Stimulated activated effector memory CD8-positive, alpha-beta T cell treated with anti-CD3 and anti-CD28 coated beads, Interleukin-12 subunit alpha, Interleukin-12 subunit beta, amount 100 ng/mL, for 72 hours (primary cell): Measurements from ENCODE around the gene TARDBP.
"Not testable (repeated sequence)": the region's sequence is repeated elsewhere in the genome, so short reads cannot be mapped to it uniquely, and the experiment has no call there.

Experiments
- ATAC-seq: fragments of 150-1000 bp; cut with Tn5 transposase; 2 replicates; pipeline ENCODE4 v1.10.0; 2021
- DNase-seq, 2 donors: peaks; one replicate each; pipeline ENCODE4 v3.0.0; 2021 to 2022; ENCODE audit warnings: low spot score in 2 of 2
- H3K27ac Mint-ChIP-seq: one replicate; pipeline ENCODE4 v1.8.0; 2022; ENCODE audit warnings: mild to moderate bottlenecking, mixed read lengths
- H3K36me3 Mint-ChIP-seq: one replicate; pipeline ENCODE4 v1.8.0; 2022; ENCODE audit warnings: mild to moderate bottlenecking, mixed read lengths
- H3K4me1 Mint-ChIP-seq: one replicate; pipeline ENCODE4 v1.8.0; 2022; ENCODE audit warnings: mixed read lengths
- H3K4me3 Mint-ChIP-seq: one replicate; pipeline ENCODE4 v1.8.0; 2022; ENCODE audit warnings: mild to moderate bottlenecking, mixed read lengths
- H3K9me3 Mint-ChIP-seq: one replicate; pipeline ENCODE4 v1.8.0; 2022; ENCODE audit warnings: mixed read lengths

The TARDBP gene

GRCh38 chr1:11044849-11045427 lies 32.5 kb downstream of the TARDBP start:
- H3K27ac Mint-ChIP-seq: peak overlapping the region; percentile 44

GRCh38 chr1:11045428-11046269 lies 33.2 kb downstream of the TARDBP start:
- Mint-ChIP-seq H3K36me3 (no peaks in the 10 kb centered on the region), H3K9me3 (no peaks in the 10 kb centered on the region), H3K27ac (no peak overlapping the region), H3K4me3 (no peak overlapping the region), H3K4me1 (no peaks in the 10 kb centered on the region)
- ATAC-seq: peak; percentile 5
- DNase-seq: no peak

More at GRCh38 chr1:11044849-11045427, 32.5 kb downstream of the TARDBP start:
- no peak for DNase-seq
- H3K4me1 Mint-ChIP-seq: no peaks in the 10 kb centered on the region
- ATAC-seq: no peak
- no peaks in the 10 kb centered on the region for H3K36me3 Mint-ChIP-seq
- H3K4me3 Mint-ChIP-seq: no peak overlapping the region
- H3K9me3 Mint-ChIP-seq: no peaks in the 10 kb centered on the region

GRCh38 chr1:11046270-11046566 lies 33.8 kb downstream of the TARDBP start:
- no peaks in the 10 kb centered on the region for H3K36me3 Mint-ChIP-seq
- H3K4me3 Mint-ChIP-seq: no peak overlapping the region
- no peak for DNase-seq
- H3K4me1 Mint-ChIP-seq: no peaks in the 10 kb centered on the region
- H3K9me3 Mint-ChIP-seq: no peaks in the 10 kb centered on the region
- ATAC-seq: no peak
- no peak overlapping the region for H3K27ac Mint-ChIP-seq

GRCh38 chr1:11046625-11047365 lies 34.3 kb downstream of the TARDBP start, which contains the start of gene MASP2:
MASP2 (minus strand) TSS chr1:11047239; CDS start chr1:11047207, 32 bp downstream.
- ATAC-seq: no peak
- no peak for DNase-seq
- no peak within 1 kb of the TSS for H3K4me3 Mint-ChIP-seq
- H3K4me1 Mint-ChIP-seq: no peaks in the 10 kb centered on the region
- H3K36me3 Mint-ChIP-seq: no peaks in the 10 kb centered on the region
- H3K27ac Mint-ChIP-seq: no peak within 1 kb of the TSS
- H3K9me3 Mint-ChIP-seq: no peaks in the 10 kb centered on the region

- not testable (repeated sequence) for H3K9me3 Mint-ChIP-seq, DNase-seq, H3K4me3 Mint-ChIP-seq, H3K4me1 Mint-ChIP-seq, ATAC-seq
- H3K27ac Mint-ChIP-seq: peak overlapping the region; percentile 9
- peaks cover 23% of the 10 kb centered on the region for H3K36me3 Mint-ChIP-seq
Observed at GRCh38 chr1:11051121-11051520, 38.7 kb downstream of the TARDBP start.

GRCh38 chr1:11051781-11052511 lies 39.5 kb downstream of the TARDBP start:
- Mint-ChIP-seq H3K9me3 (no peaks in the 10 kb centered on the region), H3K36me3 (peaks cover 32% of the 10 kb centered on the region), H3K4me1 (peaks cover 7% of the 10 kb centered on the region), H3K4me3 (no peak overlapping the region), H3K27ac (peak overlapping the region; percentile 9)
- DNase-seq (no peak), ATAC-seq (no peak)

GRCh38 chr1:11052839-11053757 lies 40.6 kb downstream of the TARDBP start:
- Mint-ChIP-seq H3K9me3 (no peaks in the 10 kb centered on the region), H3K4me3 (no peak overlapping the region), H3K27ac (peak overlapping the region; percentile 68), H3K4me1 (peaks cover 17% of the 10 kb centered on the region), H3K36me3 (peaks cover 43% of the 10 kb centered on the region)
- no peak for DNase-seq
- peak; percentile 40 for ATAC-seq

- no peak overlapping the region for H3K4me3 Mint-ChIP-seq
- peaks cover 20% of the 10 kb centered on the region for H3K4me1 Mint-ChIP-seq
- no peak overlapping the region for H3K27ac Mint-ChIP-seq
- H3K9me3 Mint-ChIP-seq: no peaks in the 10 kb centered on the region
- peak; percentile 31 for ATAC-seq
- H3K36me3 Mint-ChIP-seq: peaks cover 50% of the 10 kb centered on the region
- DNase-seq: no peak
Observed at GRCh38 chr1:11053758-11054137, 41.3 kb downstream of the TARDBP start.

GRCh38 chr1:11054181-11054580 lies 41.7 kb downstream of the TARDBP start:
- no peak overlapping the region for H3K27ac Mint-ChIP-seq
- peaks cover 54% of the 10 kb centered on the region for H3K36me3 Mint-ChIP-seq
- no peak overlapping the region for H3K4me3 Mint-ChIP-seq
- ATAC-seq (no peak), DNase-seq (no peak)
- H3K9me3 Mint-ChIP-seq: no peaks in the 10 kb centered on the region
- H3K4me1 Mint-ChIP-seq: peaks cover 25% of the 10 kb centered on the region

GRCh38 chr1:11054666-11055065 lies 42.2 kb downstream of the TARDBP start:
- no peak for DNase-seq

GRCh38 chr1:11055676-11056075 lies 43.2 kb downstream of the TARDBP start:
- Mint-ChIP-seq H3K4me1 (peaks cover 31% of the 10 kb centered on the region), H3K27ac (no peak overlapping the region)
- ATAC-seq: no peak

More at GRCh38 chr1:11054666-11055065, 42.2 kb downstream of the TARDBP start:
- no peak for ATAC-seq
- Mint-ChIP-seq H3K36me3 (peaks cover 57% of the 10 kb centered on the region), H3K4me1 (peaks cover 26% of the 10 kb centered on the region), H3K27ac (no peak overlapping the region), H3K9me3 (no peaks in the 10 kb centered on the region), H3K4me3 (no peak overlapping the region)

GRCh38 chr1:11056504-11056903 lies 44.0 kb downstream of the TARDBP start:
- Mint-ChIP-seq H3K27ac (no peak overlapping the region), H3K36me3 (peaks cover 70% of the 10 kb centered on the region), H3K4me1 (peaks cover 37% of the 10 kb centered on the region), H3K4me3 (no peak overlapping the region), H3K9me3 (no peaks in the 10 kb centered on the region)
- ATAC-seq: no peak
- no peak for DNase-seq

More at GRCh38 chr1:11055676-11056075, 43.2 kb downstream of the TARDBP start:
- no peak for DNase-seq
- H3K36me3 Mint-ChIP-seq: peaks cover 64% of the 10 kb centered on the region
- no peak overlapping the region for H3K4me3 Mint-ChIP-seq
- H3K9me3 Mint-ChIP-seq: no peaks in the 10 kb centered on the region

GRCh38 chr1:11057477-11057876 lies 45.0 kb downstream of the TARDBP start:
- peak overlapping the region; percentile 54 for H3K27ac Mint-ChIP-seq
- DNase-seq (no peak), ATAC-seq (no peak)
- peaks cover 42% of the 10 kb centered on the region for H3K4me1 Mint-ChIP-seq
- no peak overlapping the region for H3K4me3 Mint-ChIP-seq
- H3K9me3 Mint-ChIP-seq: no peaks in the 10 kb centered on the region
- H3K36me3 Mint-ChIP-seq: peaks cover 70% of the 10 kb centered on the region

- ATAC-seq: no peak
- no peak for DNase-seq
- H3K4me3 Mint-ChIP-seq: peak overlapping the region; percentile 97
- peaks cover 72% of the 10 kb centered on the region for H3K36me3 Mint-ChIP-seq
- peaks cover 47% of the 10 kb centered on the region for H3K4me1 Mint-ChIP-seq
- H3K9me3 Mint-ChIP-seq: no peaks in the 10 kb centered on the region
- no peak overlapping the region for H3K27ac Mint-ChIP-seq
Observed at GRCh38 chr1:11058026-11058425, 45.6 kb downstream of the TARDBP start.
